ENCODE measurements around the gene RRP8. TPM values are rescaled to one million over a fixed set of nuclear protein-coding genes. Genes with fewer than 3 reads are reported as not detected.

RRP8 gene
- total and polyA plus RNA-seq, 2 donors (not counting 1 experiment from before 2014, with no cell fraction given): 12.1 to 13.2 TPM

DNA sequence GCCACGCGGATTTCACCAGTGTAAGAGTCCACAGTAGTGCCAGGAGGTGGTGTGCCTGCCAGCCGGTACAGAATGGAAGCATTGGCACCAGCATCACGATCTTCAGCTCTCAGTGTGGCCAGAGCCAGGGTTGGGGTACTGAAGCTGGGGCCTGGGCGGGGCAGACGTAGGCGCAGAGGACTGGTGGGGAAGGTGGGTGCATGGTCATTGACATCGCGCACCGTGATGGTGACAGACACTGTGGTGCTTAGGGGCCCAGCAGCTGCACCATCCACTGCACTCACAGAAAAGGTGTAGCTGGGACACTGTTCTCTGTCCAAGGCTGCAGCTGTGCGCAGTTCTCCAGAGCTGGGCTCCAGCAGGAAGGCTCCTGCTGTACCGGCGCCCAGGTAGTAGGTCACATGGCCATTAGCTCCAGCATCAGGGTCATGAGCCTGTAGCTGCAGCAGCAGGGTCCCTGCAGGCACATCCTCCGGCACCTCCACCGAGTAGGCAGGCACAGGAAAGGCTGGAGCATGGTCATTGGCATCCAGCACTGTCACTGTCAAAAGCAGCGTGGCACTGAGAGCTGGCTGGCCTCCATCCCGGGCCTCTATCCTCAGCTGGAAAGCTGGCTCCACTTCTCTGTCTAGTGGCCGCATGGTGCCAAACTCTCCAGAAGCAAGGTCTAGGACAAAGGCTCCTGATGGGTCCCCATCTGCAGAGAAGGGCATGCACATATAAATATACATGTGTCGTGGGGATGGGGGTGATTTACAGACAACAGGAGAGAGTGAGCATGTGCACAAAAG is 23.8 kb upstream of the RRP8 start:
- H3K4me1 ChIP-seq (ENCODE audit: control insufficient read depth, extremely low read depth, insufficient read depth, low read length): no peaks in the 10 kb centered on the region
- H3K79me2 ChIP-seq (ENCODE audit: control insufficient read depth, insufficient read depth, low read length): no peaks in the 10 kb centered on the region
- no peak overlapping the region for H3K9ac ChIP-seq (ENCODE audit: insufficient read depth, low read length)
- H3K4me2 ChIP-seq (ENCODE audit: extremely low read depth, insufficient read depth, low read length): no peak overlapping the region
- H4K20me1 ChIP-seq (ENCODE audit: control insufficient read depth, extremely low read depth, insufficient read depth, low read length): no peaks in the 10 kb centered on the region
- no peaks in the 10 kb centered on the region for H3K36me3 ChIP-seq (ENCODE audit: control insufficient read depth, insufficient read depth, low read length)
- H3K4me3 ChIP-seq (replicated peaks in 1 of 4; ENCODE audit: control extremely low read depth in 1 of 4, insufficient read depth in 1 of 4, low read depth in 3 of 4, low read length in 4 of 4): no peak overlapping the region
- no peaks in the 10 kb centered on the region for H3K27me3 ChIP-seq (ENCODE audit: control insufficient read depth, insufficient read depth, low read length)
- no peak overlapping the region for H3K27ac ChIP-seq (ENCODE audit: insufficient read depth, low read length)
- DNase-seq (ENCODE audit: low read depth in 2 of 2): no peak
- no peaks in the 10 kb centered on the region for H3K9me3 ChIP-seq (ENCODE audit: control insufficient read depth, insufficient read depth, low read depth, low read length)
- no peak overlapping the region for H2AFZ ChIP-seq (ENCODE audit: low read length)
- TF ChIP-seq EZH2 (IDR thresholded peaks at IDR 0.05; ENCODE audit: low read length, missing control alignments): no peak
- TF ChIP-seq, protein P1, sequence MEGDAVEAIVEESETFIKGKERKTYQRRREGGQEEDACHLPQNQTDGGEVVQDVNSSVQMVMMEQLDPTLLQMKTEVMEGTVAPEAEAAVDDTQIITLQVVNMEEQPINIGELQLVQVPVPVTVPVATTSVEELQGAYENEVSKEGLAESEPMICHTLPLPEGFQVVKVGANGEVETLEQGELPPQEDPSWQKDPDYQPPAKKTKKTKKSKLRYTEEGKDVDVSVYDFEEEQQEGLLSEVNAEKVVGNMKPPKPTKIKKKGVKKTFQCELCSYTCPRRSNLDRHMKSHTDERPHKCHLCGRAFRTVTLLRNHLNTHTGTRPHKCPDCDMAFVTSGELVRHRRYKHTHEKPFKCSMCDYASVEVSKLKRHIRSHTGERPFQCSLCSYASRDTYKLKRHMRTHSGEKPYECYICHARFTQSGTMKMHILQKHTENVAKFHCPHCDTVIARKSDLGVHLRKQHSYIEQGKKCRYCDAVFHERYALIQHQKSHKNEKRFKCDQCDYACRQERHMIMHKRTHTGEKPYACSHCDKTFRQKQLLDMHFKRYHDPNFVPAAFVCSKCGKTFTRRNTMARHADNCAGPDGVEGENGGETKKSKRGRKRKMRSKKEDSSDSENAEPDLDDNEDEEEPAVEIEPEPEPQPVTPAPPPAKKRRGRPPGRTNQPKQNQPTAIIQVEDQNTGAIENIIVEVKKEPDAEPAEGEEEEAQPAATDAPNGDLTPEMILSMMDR (conservative IDR thresholded peaks at IDR 0.05 in 1 of 2, IDR thresholded peaks at IDR 0.05 in 1 of 2; ENCODE audit: low read depth in 1 of 2, low read length in 2 of 2): no peak

DNA sequence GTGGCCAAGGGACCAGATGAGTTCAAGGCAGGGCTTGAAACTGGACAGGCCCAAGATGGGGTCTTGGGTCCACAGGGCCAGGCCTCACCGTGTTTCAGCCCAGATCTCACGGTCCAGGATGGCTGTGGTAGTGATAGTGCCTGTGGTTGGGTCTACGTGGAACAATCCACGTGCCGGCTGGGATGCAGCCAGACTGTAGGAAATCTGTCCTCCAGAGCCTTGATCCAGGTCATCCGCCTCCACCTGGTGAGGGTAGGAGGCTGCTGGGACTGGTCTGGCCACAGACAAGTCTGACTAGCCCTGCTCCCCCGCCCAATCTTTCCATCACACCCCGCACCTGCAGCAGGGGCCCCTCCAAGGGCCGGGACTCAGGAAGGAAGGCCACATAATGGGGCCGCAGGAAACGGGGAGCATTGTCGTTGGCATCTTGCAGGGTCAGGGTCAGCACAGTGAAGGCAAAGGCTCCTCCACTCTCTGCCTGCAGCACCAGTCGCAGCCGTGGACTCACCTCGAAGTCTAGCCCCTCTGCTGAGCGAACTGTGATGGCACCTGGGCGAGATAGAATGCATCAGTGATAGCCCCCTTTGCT is 22.5 kb upstream of the RRP8 start:
- H3K9me3 ChIP-seq (ENCODE audit: control insufficient read depth, insufficient read depth, low read depth, low read length): no peaks in the 10 kb centered on the region
- H3K9ac ChIP-seq (ENCODE audit: insufficient read depth, low read length): no peak overlapping the region
- H3K27ac ChIP-seq (ENCODE audit: insufficient read depth, low read length): no peak overlapping the region
- no peaks in the 10 kb centered on the region for H3K27me3 ChIP-seq (ENCODE audit: control insufficient read depth, insufficient read depth, low read length)
- no peak overlapping the region for H3K4me2 ChIP-seq (ENCODE audit: extremely low read depth, insufficient read depth, low read length)
- H3K4me1 ChIP-seq (ENCODE audit: control insufficient read depth, extremely low read depth, insufficient read depth, low read length): no peaks in the 10 kb centered on the region
- no peaks in the 10 kb centered on the region for H4K20me1 ChIP-seq (ENCODE audit: control insufficient read depth, extremely low read depth, insufficient read depth, low read length)
- no peak for DNase-seq (ENCODE audit: low read depth in 2 of 2)
- no peaks in the 10 kb centered on the region for H3K79me2 ChIP-seq (ENCODE audit: control insufficient read depth, insufficient read depth, low read length)
- H3K4me3 ChIP-seq (replicated peaks in 1 of 4; ENCODE audit: control extremely low read depth in 1 of 4, insufficient read depth in 1 of 4, low read depth in 3 of 4, low read length in 4 of 4): no peak overlapping the region
- TF ChIP-seq EZH2 (IDR thresholded peaks at IDR 0.05; ENCODE audit: low read length, missing control alignments): no peak
- TF ChIP-seq, protein P1 (conservative IDR thresholded peaks at IDR 0.05 in 1 of 2, IDR thresholded peaks at IDR 0.05 in 1 of 2; ENCODE audit: low read depth in 1 of 2, low read length in 2 of 2): no peak
- H2AFZ ChIP-seq (ENCODE audit: low read length): no peak overlapping the region
- no peaks in the 10 kb centered on the region for H3K36me3 ChIP-seq (ENCODE audit: control insufficient read depth, insufficient read depth, low read length)

DNA sequence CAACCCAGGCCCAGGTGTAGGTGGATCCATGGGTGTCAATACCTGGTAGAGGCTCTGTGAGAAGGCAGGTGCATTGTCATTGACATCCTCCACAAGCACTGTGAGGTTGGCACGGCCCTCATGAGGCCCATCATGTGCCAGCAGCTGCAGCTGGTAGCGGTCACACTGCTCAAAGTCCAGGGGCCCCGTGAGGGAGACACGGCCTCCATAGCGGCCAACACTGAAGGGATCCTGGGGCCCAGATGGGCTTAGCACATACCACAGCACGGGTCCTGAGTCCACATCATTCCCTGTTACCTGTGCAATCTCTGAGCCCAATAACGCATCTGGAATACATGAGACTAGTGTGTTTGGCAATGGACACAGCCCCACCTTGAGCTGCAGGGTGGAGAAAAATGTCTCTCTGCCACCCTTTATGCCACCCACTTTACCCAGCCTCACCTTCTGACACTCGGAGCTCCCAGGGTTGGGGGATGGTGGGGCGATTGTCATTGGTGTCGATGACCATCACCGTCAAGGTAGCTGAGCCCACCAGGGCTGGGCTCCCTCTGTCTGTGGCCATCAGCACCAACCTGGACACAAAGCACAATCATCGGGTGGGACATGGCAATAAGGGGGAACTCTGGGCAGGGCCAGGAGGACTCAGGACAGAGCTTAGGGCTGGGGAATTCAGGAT is 21.9 kb upstream of the RRP8 start:
- no peaks in the 10 kb centered on the region for H3K27me3 ChIP-seq (ENCODE audit: control insufficient read depth, insufficient read depth, low read length)
- H3K9me3 ChIP-seq (ENCODE audit: control insufficient read depth, insufficient read depth, low read depth, low read length): no peaks in the 10 kb centered on the region
- no peaks in the 10 kb centered on the region for H3K79me2 ChIP-seq (ENCODE audit: control insufficient read depth, insufficient read depth, low read length)
- TF ChIP-seq EZH2 (IDR thresholded peaks at IDR 0.05; ENCODE audit: low read length, missing control alignments): no peak
- TF ChIP-seq, protein P1 (conservative IDR thresholded peaks at IDR 0.05 in 1 of 2, IDR thresholded peaks at IDR 0.05 in 1 of 2; ENCODE audit: low read depth in 1 of 2, low read length in 2 of 2): no peak
- H4K20me1 ChIP-seq (ENCODE audit: control insufficient read depth, extremely low read depth, insufficient read depth, low read length): no peaks in the 10 kb centered on the region
- no peak overlapping the region for H3K4me2 ChIP-seq (ENCODE audit: extremely low read depth, insufficient read depth, low read length)
- no peak overlapping the region for H3K4me3 ChIP-seq (replicated peaks in 1 of 4; ENCODE audit: control extremely low read depth in 1 of 4, insufficient read depth in 1 of 4, low read depth in 3 of 4, low read length in 4 of 4)
- no peak overlapping the region for H3K27ac ChIP-seq (ENCODE audit: insufficient read depth, low read length)
- H3K4me1 ChIP-seq (ENCODE audit: control insufficient read depth, extremely low read depth, insufficient read depth, low read length): no peaks in the 10 kb centered on the region
- no peak overlapping the region for H3K9ac ChIP-seq (ENCODE audit: insufficient read depth, low read length)
- no peak for DNase-seq (ENCODE audit: low read depth in 2 of 2)
- H3K36me3 ChIP-seq (ENCODE audit: control insufficient read depth, insufficient read depth, low read length): no peaks in the 10 kb centered on the region
- H2AFZ ChIP-seq (ENCODE audit: low read length): no peak overlapping the region
